Measurements from ENCODE around the gene PLA2G4F. TPM values are rescaled to one million over a fixed set of nuclear protein-coding genes. Genes with fewer than 3 reads are reported as not detected.

Gene PLA2G4F
- polyA plus RNA-seq, 3 donors = 0.09 to 0.68 TPM; not detected in 1

- no peak overlapping the region for H3K27ac ChIP-seq (ENCODE audit: low read depth, low read length)
- WGBS, 3 donors = 82 to 87% (median 87%) methylated on average over 10 of the region's 10 CpGs
These were observed 5.3 kb downstream of the PLA2G4F start for GRCh38 chr15:42151141-42151561.

DNA sequence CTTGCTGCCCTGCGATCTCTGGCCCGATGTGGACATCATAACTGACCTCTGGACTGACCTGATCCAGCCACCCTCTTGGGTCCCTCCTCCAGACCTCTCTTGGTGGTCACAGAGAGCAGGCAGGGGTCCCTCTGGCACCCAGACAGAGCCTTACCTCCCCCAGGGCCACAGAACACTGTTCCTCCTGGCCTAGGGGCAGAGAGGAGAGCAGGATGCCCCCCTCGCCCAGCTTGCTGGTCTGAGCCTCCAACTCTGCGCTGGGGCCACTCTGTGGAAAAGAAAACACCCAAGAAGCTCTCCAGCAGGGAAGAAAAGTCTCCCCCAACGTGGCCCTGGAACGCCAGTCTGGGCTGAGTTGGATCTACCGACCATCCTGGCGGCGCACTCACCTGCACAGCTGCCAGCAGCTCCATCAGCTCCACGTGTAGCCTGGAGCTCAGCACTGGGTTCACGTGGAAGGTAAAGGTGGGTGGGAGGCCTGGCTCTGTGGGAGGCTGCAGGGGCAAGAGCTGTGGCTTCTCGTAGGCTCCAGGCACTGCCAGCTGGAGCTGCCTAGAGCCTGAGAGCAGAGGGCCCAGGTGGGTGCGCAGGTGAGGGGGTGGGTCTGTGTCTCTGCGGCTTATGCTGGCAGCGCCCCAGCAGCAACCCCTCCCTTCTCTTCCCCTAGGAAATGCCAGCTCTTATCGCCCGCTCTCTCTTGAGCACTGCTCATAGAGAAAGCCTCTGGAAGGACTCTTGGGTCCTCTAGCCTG lies 6.0 kb downstream of the PLA2G4F start:
- no peak overlapping the region for H3K27ac ChIP-seq (ENCODE audit: low read depth, low read length)

DNA sequence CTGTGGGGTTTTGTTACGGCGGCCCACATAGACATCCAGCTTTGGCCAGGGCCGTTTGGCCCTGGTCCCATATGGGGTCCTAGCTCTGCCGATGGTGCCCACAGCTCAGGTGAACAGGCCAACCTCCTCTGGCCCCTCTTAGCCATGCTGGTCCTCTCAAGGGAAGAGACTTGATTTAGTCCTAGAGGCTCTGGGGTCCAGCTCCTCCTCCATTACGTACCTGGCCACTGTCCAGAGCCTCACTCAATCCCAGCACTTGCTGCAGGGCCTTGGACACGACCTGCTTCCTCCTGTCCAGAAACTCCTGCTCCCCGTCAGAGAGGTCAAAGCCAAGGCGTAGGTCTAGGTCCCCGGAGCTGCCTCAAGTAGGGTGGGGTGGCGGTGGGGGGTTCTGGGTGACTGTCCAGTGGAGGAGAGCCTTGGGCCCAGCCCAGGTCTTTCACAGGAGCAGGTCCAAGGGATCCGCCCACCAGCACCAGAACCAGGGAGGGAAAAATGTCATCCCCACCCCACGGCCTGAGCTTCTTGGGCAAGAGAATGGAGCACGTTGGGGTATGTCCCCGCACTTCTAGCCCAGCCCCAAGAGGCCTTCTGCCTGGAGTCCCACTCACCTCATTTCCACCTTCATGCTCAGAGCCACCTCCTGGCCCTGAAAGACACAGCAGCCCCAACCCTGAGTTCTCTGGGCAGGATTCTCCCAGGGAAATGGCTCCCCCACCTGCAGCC lies 6.8 kb downstream of the PLA2G4F start:
- no peak overlapping the region for H3K27ac ChIP-seq (ENCODE audit: low read depth, low read length)
- WGBS, 3 donors = 84 to 90% (median 85%) methylated on average over 14 of the region's 14 CpGs

More for the DNA sequence above, 6.0 kb downstream of the PLA2G4F start:
- WGBS, 3 donors = 82 to 86% (median 86%) methylated on average over 17 of the region's 17 CpGs

DNA sequence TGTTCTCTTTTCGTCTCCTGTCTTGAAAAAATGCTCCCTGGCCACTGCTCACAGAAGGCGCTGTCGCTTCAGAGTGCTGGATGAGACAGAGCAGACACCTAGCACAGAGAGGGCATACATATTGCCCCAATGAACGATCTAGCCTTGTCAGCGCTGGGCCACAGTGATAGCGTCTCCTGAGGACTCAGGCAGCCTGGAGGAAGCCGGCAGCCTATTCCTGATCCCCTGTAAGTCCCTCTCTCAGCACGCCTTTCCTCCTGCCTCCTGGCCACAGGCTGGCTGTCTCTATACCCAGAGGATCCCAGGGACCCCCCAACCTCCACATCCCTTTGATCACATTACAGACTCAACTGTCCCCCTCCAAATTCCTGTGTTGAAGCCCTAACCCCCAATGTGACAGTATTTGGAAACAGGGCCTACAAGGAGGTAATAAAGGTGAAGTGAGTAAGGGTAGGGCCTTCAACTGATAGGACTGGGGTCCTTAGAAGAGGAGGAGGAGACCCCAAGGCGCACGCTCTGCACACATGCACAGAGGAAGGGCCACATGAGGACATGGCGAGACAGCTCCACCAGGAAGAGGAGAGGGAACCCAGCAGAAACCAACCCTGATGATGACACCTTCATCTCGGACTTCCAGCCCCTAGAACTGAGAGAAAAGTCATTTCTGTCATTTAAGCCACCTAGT lies 7.5 kb downstream of the PLA2G4F start:
- no peak overlapping the region for H3K27ac ChIP-seq (ENCODE audit: low read depth, low read length)
- 84 to 88% (median 87%) methylated on average over 12 of the region's 12 CpGs for WGBS, 3 donors

- H3K27ac ChIP-seq (ENCODE audit: low read depth, low read length) = no peak overlapping the region
- 88 to 98% (median 93%) methylated on average over 4 of the region's 4 CpGs for WGBS, 3 donors
These were observed 9.1 kb downstream of the PLA2G4F start for GRCh38 chr15:42147431-42147735.

DNA sequence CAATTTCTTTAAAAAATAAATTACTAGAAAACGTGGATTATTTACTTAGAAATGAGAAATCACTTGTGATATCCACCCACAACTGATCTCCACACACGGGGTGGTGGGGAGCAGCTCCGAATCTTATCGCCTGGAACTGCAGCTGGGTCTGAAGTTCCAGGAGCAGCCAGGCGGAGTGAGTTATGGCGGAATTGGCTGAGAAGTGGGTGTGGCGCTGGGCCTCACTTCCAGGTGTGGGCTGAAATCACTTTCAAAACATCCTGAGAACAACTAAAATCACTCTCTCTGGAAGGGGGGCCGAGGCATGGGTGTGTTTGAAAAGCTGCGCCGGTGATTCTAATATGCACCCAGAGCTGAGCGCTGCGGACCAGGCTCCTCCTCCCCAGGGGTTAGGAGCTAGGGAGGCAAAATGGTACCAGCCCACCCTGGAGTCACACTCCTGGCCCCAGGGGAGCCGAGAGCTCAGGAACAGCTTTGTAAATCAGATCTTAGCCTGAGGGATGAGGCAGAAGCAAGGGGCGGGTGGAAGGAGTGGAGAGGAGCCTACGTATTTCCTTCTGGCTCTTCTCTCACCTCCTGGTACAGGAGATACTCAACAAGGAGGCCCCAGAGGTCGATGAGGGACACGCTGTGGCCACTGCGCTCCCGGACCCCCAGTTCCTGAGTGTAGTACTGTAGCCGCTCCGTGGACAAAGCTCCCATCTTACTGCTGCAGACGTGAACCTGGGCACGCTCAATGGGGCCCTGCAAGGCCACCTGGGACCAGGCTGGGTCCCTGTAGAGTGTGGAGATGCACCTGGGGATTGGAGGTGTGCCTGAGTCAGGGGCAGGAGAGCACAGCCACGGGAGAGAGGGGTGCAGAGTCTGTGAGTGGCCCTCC lies 9.6 kb downstream of the PLA2G4F start:
- 79 to 82% (median 80%) methylated on average over 24 of the region's 24 CpGs for WGBS, 3 donors
- H3K27ac ChIP-seq (ENCODE audit: low read depth, low read length) = no peak overlapping the region

DNA sequence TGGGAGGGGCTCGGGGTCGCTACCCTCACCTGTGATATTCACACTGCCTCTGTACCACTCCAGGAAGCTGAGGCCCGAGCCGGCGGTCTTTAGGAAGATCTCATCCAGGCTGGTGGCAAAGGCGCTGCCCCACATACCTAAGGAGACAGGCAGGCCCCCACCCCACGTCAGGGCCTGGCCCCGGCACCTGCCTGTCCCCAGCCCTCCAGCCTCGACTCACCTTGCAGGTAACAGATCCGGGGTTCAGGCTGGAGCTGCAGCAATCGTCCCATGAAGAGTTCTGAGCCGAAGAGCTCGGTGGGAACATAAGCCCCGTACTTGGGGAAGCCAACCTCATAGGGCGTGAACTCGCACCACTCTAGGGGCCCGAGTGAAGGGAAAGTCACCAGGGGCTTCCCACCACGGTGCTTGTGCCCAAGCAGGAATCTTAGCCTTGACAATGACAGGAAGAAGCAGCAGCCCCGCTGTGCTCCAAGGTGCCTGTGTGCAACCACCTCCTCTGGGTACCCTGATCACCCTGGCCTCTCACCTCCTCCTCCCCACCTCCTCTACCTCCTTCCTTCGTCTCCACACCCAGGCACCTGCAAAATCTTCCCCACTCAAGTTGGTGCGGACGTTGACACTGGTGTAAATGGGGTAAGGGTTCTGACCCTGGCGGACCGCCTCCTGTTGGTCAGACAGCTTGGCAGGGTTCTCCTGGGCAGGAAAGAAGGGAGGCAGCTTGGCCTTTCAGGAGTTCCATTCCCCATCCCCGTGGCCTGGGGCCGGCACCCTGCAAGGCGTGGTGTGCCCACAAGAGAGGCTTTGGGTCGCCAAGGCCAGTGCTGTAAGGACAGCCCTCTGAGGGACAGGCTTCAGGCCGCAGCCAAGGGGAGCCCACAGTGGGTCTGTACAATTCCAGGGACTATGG lies 10.6 kb downstream of the PLA2G4F start:
- H3K27ac ChIP-seq (ENCODE audit: low read depth, low read length) = no peak overlapping the region
- WGBS, 3 donors = 76 to 87% (median 86%) methylated on average over 29 of the region's 29 CpGs

DNA sequence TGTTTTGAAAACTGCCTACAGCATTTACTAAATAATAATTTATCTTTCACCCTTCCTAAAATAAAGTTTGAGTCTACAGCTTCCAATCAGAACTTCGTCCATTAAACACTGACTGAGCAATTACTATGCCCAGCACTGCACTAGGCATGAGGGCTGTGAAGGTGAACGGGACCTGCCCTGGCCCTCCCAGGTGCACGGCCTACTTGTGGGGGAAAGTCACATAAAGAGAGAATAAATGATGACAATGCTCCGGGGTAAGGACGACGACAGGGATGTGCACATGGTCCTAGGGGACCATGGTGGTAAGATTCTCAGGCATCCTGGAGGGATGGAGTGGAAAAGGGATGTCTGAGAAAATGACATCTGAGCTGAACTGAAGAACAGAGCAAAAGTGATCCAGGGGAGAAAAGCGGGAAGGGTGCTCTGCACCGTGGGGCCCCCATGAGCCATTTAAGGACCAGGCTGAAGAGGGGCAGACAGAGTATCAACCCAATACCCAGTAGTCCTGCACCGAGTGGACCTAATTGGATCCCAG lies 11.5 kb downstream of the PLA2G4F start:
- no peak overlapping the region for H3K27ac ChIP-seq (ENCODE audit: low read depth, low read length)
- 67 to 83% (median 73%) methylated on average over 9 of the region's 9 CpGs for WGBS, 3 donors

DNA sequence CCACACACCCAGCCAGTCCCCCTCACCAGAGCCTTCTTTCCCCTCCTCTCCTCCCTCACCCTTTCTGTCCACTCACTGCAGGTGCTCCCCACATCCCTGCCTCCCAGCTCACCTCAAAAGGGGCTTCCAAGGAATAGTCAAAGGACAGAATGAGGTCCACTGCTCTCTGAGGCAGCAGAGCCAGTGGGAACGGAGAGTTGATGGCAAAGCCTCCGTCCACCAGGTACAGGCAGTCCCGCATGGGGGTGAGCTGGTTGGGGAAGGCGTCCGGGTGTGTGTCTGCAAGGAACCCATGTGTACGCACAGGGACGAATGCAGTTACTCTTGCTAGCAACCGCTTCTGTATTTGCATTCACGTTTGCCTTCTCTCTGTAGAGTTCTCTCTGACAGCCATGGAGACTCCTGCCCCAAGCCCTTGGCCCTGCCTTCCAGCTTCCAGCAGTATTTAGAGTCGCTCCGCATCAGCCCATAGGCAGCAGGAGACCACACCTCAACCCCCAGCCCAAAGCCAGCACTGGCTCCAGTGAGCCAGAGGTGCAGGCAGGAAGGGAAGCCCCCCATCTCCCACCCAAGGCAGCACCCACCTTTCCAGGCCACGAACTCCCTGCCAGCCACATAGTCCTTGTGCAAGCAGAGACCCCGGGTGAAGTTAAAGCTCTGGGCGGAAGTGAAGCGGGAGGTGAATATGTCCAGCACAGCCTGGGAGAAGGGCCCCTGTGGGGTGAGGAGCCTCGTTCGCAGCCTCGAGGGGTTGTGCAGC lies 12.4 kb downstream of the PLA2G4F start:
- WGBS, 3 donors = 79 to 87% (median 84%) methylated on average over 18 of the region's 18 CpGs
- H3K27ac ChIP-seq (ENCODE audit: low read depth, low read length) = no peak overlapping the region

DNA sequence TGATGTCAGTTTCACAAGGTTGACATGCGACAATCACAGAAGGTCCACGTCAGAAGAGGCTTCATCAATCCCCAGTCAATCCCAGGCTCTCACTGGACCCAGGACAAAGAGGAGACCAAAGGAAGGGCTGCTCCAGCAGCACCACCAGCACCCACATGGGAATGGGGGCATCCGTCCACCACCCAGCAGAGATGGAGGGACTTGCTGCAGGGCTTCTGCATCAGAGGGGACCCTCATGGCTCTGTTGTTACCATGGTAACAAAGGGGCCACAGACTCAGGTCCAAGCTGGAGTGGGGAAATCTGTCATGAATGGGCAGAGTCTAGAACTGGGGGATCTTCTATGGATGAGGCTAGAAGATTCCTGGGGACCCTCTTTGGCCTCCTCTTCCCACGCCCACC lies 13.1 kb downstream of the PLA2G4F start:
- 89 to 93% (median 90%) methylated on average over 4 of the region's 4 CpGs for WGBS, 3 donors
- no peak overlapping the region for H3K27ac ChIP-seq (ENCODE audit: low read depth, low read length)

DNA sequence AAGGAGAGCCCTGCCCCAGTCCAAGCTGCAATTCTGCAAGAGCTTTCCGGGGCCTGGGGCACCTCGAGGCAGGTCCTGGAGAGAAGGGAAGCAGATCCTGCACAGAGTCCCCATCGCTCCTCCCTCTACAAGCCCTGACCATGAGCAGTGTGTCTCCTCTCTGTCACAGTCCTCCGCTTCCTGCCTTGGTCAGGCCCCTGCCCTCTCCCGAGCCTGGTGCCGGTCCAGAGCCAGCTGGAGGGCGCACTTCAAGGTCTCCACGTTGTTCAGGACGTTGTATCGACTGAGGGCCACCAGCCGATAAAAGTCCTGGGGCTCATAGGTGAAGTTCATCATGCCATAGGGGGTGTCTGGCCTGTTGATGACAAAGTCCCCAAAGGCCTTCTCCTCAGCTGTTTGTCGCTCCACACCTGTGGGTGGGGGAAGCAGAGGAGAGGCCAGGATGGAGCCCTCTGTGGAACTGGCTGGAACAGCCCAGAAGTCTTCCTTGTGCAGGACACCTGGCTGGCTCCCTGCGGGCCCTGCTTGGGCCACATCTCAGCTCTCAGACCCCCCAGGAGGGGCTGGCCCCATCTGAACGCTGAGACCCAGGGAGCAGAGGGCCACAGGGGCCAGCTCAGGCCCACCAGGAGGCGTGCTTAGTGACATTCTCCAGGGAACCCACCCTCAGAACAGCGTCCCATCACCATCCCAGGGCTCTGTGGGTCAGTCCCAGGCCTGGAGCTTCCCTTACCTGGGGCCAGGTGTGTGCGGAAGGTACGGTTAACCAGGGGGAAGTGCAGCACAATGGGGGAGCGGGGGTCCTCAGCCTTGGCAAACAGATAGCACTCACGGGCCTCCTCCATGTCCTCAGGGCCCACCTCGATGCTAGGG lies 14.4 kb downstream of the PLA2G4F start:
- no peak overlapping the region for H3K27ac ChIP-seq (ENCODE audit: low read depth, low read length)
- WGBS, 3 donors = 85 to 86% (median 86%) methylated on average over 21 of the region's 21 CpGs

DNA sequence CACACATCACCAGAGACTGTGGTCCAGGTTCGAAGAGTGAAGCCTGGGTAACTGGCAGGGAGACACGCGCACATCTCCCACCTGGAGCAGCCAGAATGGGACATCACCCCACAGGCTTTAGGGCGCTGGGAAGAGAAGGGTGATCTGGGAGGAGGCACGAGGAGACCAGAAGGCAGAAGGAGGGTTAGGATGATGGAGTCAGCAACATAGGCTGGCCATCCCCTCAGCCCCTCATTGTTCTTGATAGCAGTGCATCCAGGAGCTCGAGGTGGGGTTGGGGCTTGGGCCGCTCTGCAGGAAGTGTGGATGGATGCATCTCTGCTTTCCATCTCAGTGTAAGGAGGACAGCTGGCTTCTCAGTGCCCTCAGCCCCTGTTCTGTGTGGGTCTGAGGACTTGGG lies 15.2 kb downstream of the PLA2G4F start:
- 84 to 93% (median 88%) methylated on average over 7 of the region's 7 CpGs for WGBS, 3 donors
- H3K27ac ChIP-seq (ENCODE audit: low read depth, low read length) = no peak overlapping the region

GRCh38 chr15:42140383-42141070 lies 15.9 kb downstream of the PLA2G4F start:
- 86 to 91% (median 87%) methylated on average over 8 of the region's 8 CpGs for WGBS, 3 donors
- H3K27ac ChIP-seq (ENCODE audit: low read depth, low read length) = no peak overlapping the region

DNA sequence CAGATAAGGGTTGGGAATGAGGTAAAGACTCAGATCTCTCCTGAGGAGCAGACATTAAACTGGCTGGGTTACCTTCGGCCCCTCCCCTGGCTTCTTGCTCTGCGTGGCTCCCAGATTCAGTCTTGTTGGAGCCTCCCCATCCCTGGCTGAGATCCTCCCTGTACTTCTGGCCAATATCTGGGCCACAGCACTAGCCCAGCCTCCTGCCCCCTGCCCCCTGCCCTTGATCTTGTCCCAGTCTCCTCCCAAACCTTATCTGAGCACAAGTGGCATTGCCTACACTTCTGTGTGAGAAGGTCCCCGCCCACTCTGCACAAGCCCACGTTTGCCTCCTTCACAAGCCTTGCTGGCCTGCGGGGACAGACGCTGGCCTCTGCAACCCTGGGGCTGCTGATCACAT lies 16.8 kb downstream of the PLA2G4F start:
- no peak overlapping the region for H3K27ac ChIP-seq (ENCODE audit: low read depth, low read length)
- WGBS, 3 donors = 79 to 82% (median 80%) methylated on average over 6 of the region's 6 CpGs

- no peak overlapping the region for H3K27ac ChIP-seq (ENCODE audit: low read depth, low read length)
- WGBS, 3 donors = 46 to 63% (median 60%) methylated on average over 3 of the region's 3 CpGs
These were observed 17.5 kb downstream of the PLA2G4F start for GRCh38 chr15:42138968-42139386.
